Activated CD4-positive, alpha-beta T cell treated with anti-CD3 and anti-CD28 coated beads, Interleukin-2, amount 10 ng/mL, durations not matched to agents 7 days and 5 days (primary cell): ENCODE results near the gene CEACAM19. TPM values are rescaled to one million over a fixed set of nuclear protein-coding genes. Genes with fewer than 3 reads are reported as not detected.
"Not testable (repeated sequence)": the region's sequence is repeated elsewhere in the genome, so short reads cannot be mapped to it uniquely, and the experiment has no call there.

Experiments
- CTCF ChIA-PET: fragments of 350-600 bp; sonication (Branson Sonifier 250); formaldehyde crosslinking; loops from one replicate; lab custom pipeline; 2021; ENCODE audit warnings: antibody characterized with exemption; lab: Charles Lee
- POLR2A ChIA-PET: fragments of 350-600 bp; sonication (Branson Sonifier 250); formaldehyde crosslinking; loops from one replicate; lab custom pipeline; 2021; ENCODE audit warnings: antibody characterized with exemption; lab: Charles Lee
- DNase-seq: peaks from one replicate; pipeline ENCODE4 v3.0.0-alpha.2; 2020
- H3K27ac Mint-ChIP-seq: one replicate; pipeline ENCODE4 v1.8.0; 2021; ENCODE audit warnings: mild to moderate bottlenecking, moderate library complexity, mixed read lengths
- H3K27me3 Mint-ChIP-seq: one replicate; pipeline ENCODE4 v1.8.0; 2021; ENCODE audit warnings: mixed read lengths
- H3K36me3 Mint-ChIP-seq: one replicate; pipeline ENCODE4 v1.8.0; 2021; ENCODE audit warnings: low read depth, mixed read lengths
- H3K4me1 Mint-ChIP-seq: one replicate; pipeline ENCODE4 v1.8.0; 2021; ENCODE audit warnings: mixed read lengths
- H3K4me3 Mint-ChIP-seq: one replicate; pipeline ENCODE4 v1.8.0; 2021; ENCODE audit warnings: mild to moderate bottlenecking, moderate library complexity, mixed read lengths
- H3K9me3 Mint-ChIP-seq: one replicate; pipeline ENCODE4 v1.8.0; 2021; ENCODE audit warnings: mixed read lengths
- total RNA-seq, 2 experiments: library from RNA; stranded (reverse); gene quantifications; one replicate each; pipeline ENCODE4 v1.2.3, GENCODE V29; 2021

Gene CEACAM19
- total RNA-seq, 2 experiments from 2014 or later: 0.23 TPM; not detected in 1

DNA sequence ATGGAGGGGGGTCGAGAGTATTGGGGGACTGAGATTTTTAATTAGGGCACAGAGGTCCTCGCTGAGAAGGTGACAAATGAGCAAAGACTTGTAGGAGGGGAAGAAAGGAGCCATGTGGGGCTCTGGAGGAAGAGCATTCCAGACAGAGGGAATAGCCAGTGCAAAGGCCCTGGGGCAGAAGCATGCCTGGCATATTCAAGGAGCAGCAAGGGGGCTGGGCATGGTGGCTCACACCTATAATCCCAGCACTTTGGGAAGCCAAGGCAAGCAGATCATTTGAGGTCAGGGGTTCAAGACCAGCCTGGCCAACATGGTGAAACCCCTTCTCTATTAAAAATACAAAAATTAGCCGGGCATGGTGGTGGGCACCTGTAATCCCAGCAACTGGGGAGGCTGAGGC lies 13.1 kb downstream of the CEACAM19 start:
- H3K36me3 Mint-ChIP-seq, H3K9me3 Mint-ChIP-seq, DNase-seq, H3K4me3 Mint-ChIP-seq, H3K27ac Mint-ChIP-seq, POLR2A ChIA-PET: not testable (repeated sequence)
- Mint-ChIP-seq H3K27me3 (peaks cover 10% of the 10 kb centered on the region), H3K4me1 (peaks cover 13% of the 10 kb centered on the region)
- CTCF ChIA-PET: interaction anchor here (0.6 to 1.0 kb wide), 2 partner anchors 40 to 82 kb away, joined by 3 read pairs; no protein-coding TSS in a partner anchor

DNA sequence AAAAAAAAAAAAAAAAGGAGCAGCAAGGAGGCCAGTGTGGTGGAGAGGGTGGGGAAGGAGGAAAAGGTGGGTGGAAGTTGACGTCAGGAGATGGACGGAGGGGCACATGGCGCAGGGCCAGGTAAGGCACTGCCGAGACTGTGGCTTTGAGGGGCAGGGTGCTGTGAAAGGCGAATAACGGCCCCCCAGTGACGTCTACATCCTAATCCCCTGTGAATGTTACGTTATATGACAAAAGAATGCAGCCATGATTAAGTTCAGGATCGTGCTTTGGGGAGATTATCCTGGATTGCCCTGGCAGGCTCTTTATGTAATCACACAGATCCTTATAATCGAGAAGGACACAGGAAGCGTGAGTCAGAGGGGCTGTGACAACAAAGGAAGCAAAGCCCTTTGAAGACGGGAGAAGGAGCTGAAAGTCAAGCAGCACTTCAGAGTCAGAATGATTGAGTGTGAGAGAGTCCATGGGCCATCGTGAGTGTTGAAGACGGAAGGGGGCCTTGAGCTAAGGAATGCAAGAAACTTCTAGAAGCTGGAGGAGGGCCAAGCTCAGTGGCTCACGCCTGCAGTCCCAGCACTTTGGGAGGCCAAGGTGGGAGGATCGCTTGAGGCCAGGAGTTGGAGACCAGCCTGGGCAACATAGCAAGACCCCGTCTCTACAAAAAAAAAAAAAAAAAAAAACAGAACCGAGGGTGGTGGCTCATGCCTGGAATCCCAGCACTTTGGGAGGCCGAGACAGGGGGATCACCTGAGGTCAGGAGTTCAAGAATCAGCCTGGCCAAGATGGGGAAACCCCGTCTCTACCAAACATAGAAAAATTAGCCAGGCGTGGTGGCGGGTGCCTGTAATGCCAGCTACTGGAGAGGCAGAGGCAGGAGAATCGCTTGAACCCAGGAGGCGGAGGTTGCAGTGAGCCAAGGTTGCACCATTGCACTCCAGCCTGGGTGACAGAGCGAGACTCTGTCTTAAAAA lies 13.9 kb downstream of the CEACAM19 start:
- peak; percentile 12 for DNase-seq
- Mint-ChIP-seq H3K4me3 (no peak overlapping the region), H3K9me3 (no peaks in the 10 kb centered on the region), H3K27ac (no peak overlapping the region), H3K36me3 (no peaks in the 10 kb centered on the region), H3K4me1 (peaks cover 20% of the 10 kb centered on the region), H3K27me3 (peaks cover 10% of the 10 kb centered on the region)
- ChIA-PET CTCF (interaction anchor here (0.6 kb wide), 1 partner anchor 22 kb away, joined by 3 read pairs; no protein-coding TSS in a partner anchor), POLR2A (no interaction called here)

GRCh38 chr19:44685877-44686276 lies 14.6 kb downstream of the CEACAM19 start:
- Mint-ChIP-seq H3K9me3 (no peaks in the 10 kb centered on the region), H3K27ac (no peak overlapping the region), H3K4me3 (no peak overlapping the region), H3K36me3 (no peaks in the 10 kb centered on the region), H3K27me3 (peaks cover 10% of the 10 kb centered on the region), H3K4me1 (peaks cover 20% of the 10 kb centered on the region)
- no peak for DNase-seq
- POLR2A ChIA-PET: no interaction called here
- CTCF ChIA-PET: interaction anchor here (0.6 kb wide), 2 partner anchors 10 to 22 kb away, joined by 3 read pairs; no protein-coding TSS in a partner anchor

DNA sequence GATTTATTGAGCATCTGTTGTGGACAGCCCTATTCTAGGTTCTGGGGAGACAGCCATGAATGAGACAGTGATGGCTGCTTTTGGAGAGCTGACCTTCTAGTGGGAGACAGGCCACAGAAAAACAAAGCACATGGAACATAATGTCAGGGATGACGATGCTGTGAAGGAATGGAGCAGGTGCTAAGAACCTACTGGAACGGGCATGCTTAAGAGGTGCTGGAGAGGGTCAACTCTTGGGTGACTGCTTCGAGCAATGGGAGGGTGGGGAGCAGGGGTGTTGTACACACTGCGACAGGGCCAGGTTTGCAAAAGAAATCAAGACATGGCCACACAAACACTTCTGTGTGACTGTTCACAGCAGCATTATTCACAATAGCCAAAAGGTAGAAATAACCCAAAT lies 15.6 kb downstream of the CEACAM19 start:
- Mint-ChIP-seq H3K27me3 (peaks cover 10% of the 10 kb centered on the region), H3K4me1 (peaks cover 24% of the 10 kb centered on the region), H3K36me3 (no peaks in the 10 kb centered on the region), H3K9me3 (no peaks in the 10 kb centered on the region), H3K27ac (no peak overlapping the region), H3K4me3 (no peak overlapping the region)
- ChIA-PET POLR2A (no interaction called here), CTCF (interaction anchor here (0.6 to 4.1 kb wide), 2 partner anchors 37 to 83 kb away, joined by 3 to 25 read pairs; no protein-coding TSS in a partner anchor)
- DNase-seq: no peak

GRCh38 chr19:44687888-44688287 lies 16.6 kb downstream of the CEACAM19 start:
- ChIA-PET POLR2A (no interaction called here), CTCF (interaction anchor here (0.8 to 4.1 kb wide), 3 partner anchors 36 to 95 kb away, joined by 3 to 25 read pairs (median 3); no protein-coding TSS in a partner anchor)
- DNase-seq: no peak
- peaks cover 10% of the 10 kb centered on the region for H3K27me3 Mint-ChIP-seq
- H3K4me3 Mint-ChIP-seq: no peak overlapping the region
- no peak overlapping the region for H3K27ac Mint-ChIP-seq
- no peaks in the 10 kb centered on the region for H3K36me3 Mint-ChIP-seq
- H3K4me1 Mint-ChIP-seq: peaks cover 34% of the 10 kb centered on the region
- no peaks in the 10 kb centered on the region for H3K9me3 Mint-ChIP-seq

GRCh38 chr19:44689290-44690130 lies 18.2 kb downstream of the CEACAM19 start:
- DNase-seq: peak; percentile 80
- Mint-ChIP-seq H3K27ac (peak overlapping the region; percentile 17), H3K36me3 (no peaks in the 10 kb centered on the region), H3K9me3 (no peaks in the 10 kb centered on the region), H3K27me3 (peaks cover 13% of the 10 kb centered on the region), H3K4me1 (peaks cover 36% of the 10 kb centered on the region), H3K4me3 (no peak overlapping the region)
- CTCF ChIA-PET: interaction anchor here (0.6 to 4.1 kb wide), 15 partner anchors 9 to 454 kb away, joined by 3 to 34 read pairs (median 4); partner anchors contain the start of gene NECTIN2
- POLR2A ChIA-PET: no interaction called here

DNA sequence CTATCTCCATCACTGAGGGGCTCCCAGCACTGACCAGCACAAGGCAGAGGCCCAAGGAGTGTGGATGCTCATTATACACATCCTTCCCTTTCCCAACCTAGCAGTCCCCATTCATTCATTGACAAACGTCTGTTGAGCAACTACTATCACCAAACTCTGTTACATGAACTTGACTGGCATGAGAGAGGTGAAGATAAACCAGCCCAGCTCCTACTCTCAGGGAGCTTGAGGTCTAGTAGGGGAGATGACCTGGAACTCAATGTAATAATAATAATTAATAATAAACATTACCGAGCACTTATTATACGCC lies 18.8 kb downstream of the CEACAM19 start:
- ChIA-PET POLR2A (no interaction called here), CTCF (interaction anchor here (0.6 to 4.1 kb wide), 14 partner anchors 10 to 310 kb away, joined by 3 to 34 read pairs (median 4); partner anchors contain the start of gene NECTIN2)
- H3K27me3 Mint-ChIP-seq: peaks cover 13% of the 10 kb centered on the region
- H3K9me3 Mint-ChIP-seq: no peaks in the 10 kb centered on the region
- H3K4me1 Mint-ChIP-seq: peaks cover 31% of the 10 kb centered on the region
- no peak for DNase-seq
- H3K27ac Mint-ChIP-seq: no peak overlapping the region
- no peak overlapping the region for H3K4me3 Mint-ChIP-seq
- no peaks in the 10 kb centered on the region for H3K36me3 Mint-ChIP-seq

- peaks cover 29% of the 10 kb centered on the region for H3K4me1 Mint-ChIP-seq
- DNase-seq: no peak
- H3K27ac Mint-ChIP-seq: peak overlapping the region; percentile 54
- H3K9me3 Mint-ChIP-seq: no peaks in the 10 kb centered on the region
- H3K4me3 Mint-ChIP-seq: no peak overlapping the region
- ChIA-PET POLR2A (no interaction called here), CTCF (interaction anchor here (1.2 to 3.9 kb wide), 3 partner anchors 16 to 79 kb away, joined by 3 to 34 read pairs (median 4); no protein-coding TSS in a partner anchor)
- H3K36me3 Mint-ChIP-seq: no peaks in the 10 kb centered on the region
- H3K27me3 Mint-ChIP-seq: peaks cover 18% of the 10 kb centered on the region
These were observed 21.1 kb downstream of the CEACAM19 start for GRCh38 chr19:44692379-44692721.

DNA sequence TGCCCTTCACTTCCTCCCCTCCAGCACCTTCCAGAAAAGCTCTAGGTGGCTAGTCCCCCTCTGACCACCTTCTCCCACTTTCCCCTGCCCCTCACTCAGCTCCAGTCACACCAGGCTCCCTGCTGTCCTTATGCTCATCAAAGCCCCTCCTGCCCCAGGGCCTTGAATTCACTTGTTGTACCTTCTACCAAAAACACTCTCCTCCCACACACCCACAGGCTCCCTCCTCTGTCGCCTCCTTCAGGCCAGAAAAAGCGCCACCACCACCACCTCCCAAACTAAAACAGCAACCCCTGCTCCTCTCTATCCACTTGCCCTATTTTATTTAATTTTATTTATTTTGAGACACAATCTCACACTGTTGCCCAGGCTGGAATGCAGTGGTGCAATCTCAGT lies 22.9 kb downstream of the CEACAM19 start:
- H3K27me3 Mint-ChIP-seq: peaks cover 14% of the 10 kb centered on the region
- no peak overlapping the region for H3K27ac Mint-ChIP-seq
- H3K36me3 Mint-ChIP-seq: no peaks in the 10 kb centered on the region
- peaks cover 27% of the 10 kb centered on the region for H3K4me1 Mint-ChIP-seq
- POLR2A ChIA-PET: no interaction called here
- H3K9me3 Mint-ChIP-seq: no peaks in the 10 kb centered on the region
- peak; percentile 22 for DNase-seq
- H3K4me3 Mint-ChIP-seq: no peak overlapping the region
- CTCF ChIA-PET: interaction anchor here (0.8 to 2.4 kb wide), 3 partner anchors 30 to 77 kb away, joined by 3 to 16 read pairs (median 3); no protein-coding TSS in a partner anchor

DNA sequence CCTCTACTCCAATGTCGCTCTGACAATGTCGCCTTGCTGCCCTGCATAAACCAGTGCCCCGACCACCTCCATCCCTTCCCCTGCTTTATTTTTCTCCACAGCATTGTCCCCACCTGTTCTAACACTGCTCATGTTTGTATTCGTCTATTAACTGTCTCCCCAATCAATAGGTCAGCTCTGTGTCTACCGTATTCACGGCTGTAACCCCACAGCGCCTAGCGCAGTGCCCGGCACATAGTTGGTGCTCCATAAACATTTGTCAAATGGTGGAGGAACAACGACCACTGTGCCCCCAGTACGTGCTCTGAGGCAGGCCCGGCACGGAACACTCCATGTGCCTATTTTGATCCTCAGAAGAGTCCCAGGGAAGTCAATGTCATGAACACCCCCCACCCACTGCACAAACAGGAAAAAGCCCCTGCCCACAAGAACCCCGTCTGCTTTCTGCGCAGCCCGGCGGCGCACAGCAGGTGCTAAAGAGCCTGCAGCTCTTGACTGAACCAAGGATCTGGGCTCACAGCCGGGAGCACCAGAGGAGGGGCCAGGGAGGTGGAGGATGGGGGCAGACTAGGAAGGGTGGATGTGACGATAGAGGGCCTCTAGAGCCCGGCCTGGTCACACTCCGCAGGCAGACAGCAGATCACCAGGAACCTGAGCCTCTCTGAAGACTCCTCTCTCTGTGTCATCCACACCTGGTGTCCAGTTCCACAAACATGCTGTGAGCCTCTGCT lies 25.8 kb downstream of the CEACAM19 start:
- ChIA-PET POLR2A (no interaction called here), CTCF (interaction anchor here (1.0 to 1.2 kb wide), 2 partner anchors 26 to 74 kb away, joined by 3 to 5 read pairs; no protein-coding TSS in a partner anchor)
- Mint-ChIP-seq H3K27me3 (peaks cover 14% of the 10 kb centered on the region), H3K36me3 (no peaks in the 10 kb centered on the region), H3K4me3 (no peak overlapping the region), H3K9me3 (no peaks in the 10 kb centered on the region), H3K4me1 (peaks cover 12% of the 10 kb centered on the region), H3K27ac (no peak overlapping the region)
- no peak for DNase-seq

DNA sequence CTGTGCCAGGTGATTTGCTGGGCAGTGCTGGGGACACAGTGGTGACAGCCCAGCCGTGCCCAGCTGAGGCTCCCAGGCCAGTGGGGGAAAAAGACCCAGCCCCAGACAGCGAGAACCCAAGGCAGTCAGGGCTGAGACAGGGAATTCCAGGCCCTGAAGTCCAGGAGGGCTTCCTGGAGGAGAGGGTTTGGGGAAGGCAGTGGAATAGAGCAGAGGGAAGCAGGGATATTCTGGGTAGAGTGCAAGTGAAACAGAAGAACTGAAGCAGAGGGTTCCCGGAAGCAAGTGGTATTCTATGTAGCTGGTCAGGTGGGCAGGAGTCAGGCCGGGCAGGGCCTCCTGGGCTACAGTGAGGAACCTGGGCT lies 26.4 kb downstream of the CEACAM19 start:
- Mint-ChIP-seq H3K27me3 (peaks cover 14% of the 10 kb centered on the region), H3K9me3 (no peaks in the 10 kb centered on the region), H3K27ac (no peak overlapping the region), H3K4me3 (no peak overlapping the region), H3K4me1 (peaks cover 7% of the 10 kb centered on the region), H3K36me3 (no peaks in the 10 kb centered on the region)
- DNase-seq: no peak
- CTCF ChIA-PET: no interaction called here
- POLR2A ChIA-PET: no interaction called here
